GM12891 (cell line): ENCODE measurements around the gene NISCH.

ENCODE experiments used
- PAX5 ChIP-seq: IDR thresholded peaks from 2 replicates; pipeline ENCODE4 v1.6.1; 2011; ENCODE audit warnings: low read length, moderate library complexity, mild to moderate bottlenecking; ENCODE audit not compliant: insufficient read depth, severe bottlenecking
- POLR2A ChIP-seq: IDR thresholded peaks from 2 replicates; pipeline ENCODE4 v1.6.1; 2011; ENCODE audit warnings: low read depth, low read length, control low read depth
- POLR2AphosphoS5 ChIP-seq: IDR thresholded peaks from 2 replicates; pipeline ENCODE4 v1.6.1; 2011; ENCODE audit warnings: low read depth, low read length, control low read depth
- TAF1 ChIP-seq: IDR thresholded peaks from 2 replicates; pipeline ENCODE4 v1.6.1; 2011; ENCODE audit warnings: low read depth, low read length, control low read depth

GRCh38 chr3:52512727-52513126 lies 57.3 kb downstream of the NISCH start:
- TF ChIP-seq POLR2A = no peak
- no peak for TF ChIP-seq TAF1
- TF ChIP-seq PAX5 = no peak
- no peak for TF ChIP-seq POLR2AphosphoS5
